Testis (tissue), 3 donors: ENCODE results near the gene ATG5. TPM values are rescaled to one million over a fixed set of nuclear protein-coding genes. Genes with fewer than 3 reads are reported as not detected.

Experiments used
- DNase-seq: peaks from one replicate; pipeline ENCODE4 v3.0.0-alpha.2; 2019
- H3K27ac ChIP-seq, 2 donors: fragments of 200-600 bp; sonication (generic); one replicate each; pipeline ENCODE4 v1.5.1; 2019
- H3K27me3 ChIP-seq: fragments of 200-600 bp; sonication (generic); one replicate; pipeline ENCODE4 v1.5.1; 2019
- H3K36me3 ChIP-seq: fragments of 200-600 bp; sonication (generic); one replicate; pipeline ENCODE4 v1.5.1; 2017; ENCODE audit warnings: low read depth; ENCODE audit errors: missing control alignments
- H3K4me1 ChIP-seq: fragments of 200-600 bp; sonication (generic); one replicate; pipeline ENCODE4 v1.5.1; 2019
- H3K4me3 ChIP-seq, 2 donors: fragments of 200-600 bp; sonication (generic); one replicate each; pipeline ENCODE4 v1.5.1; 2017 to 2019
- H3K9me3 ChIP-seq: fragments of 200-600 bp; sonication (generic); one replicate; pipeline ENCODE4 v1.5.1; 2017
- CTCF ChIP-seq, 3 experiments: fragments of 450-650 bp in 2 of 3; fragments of 200-600 bp in 1 of 3; sonication (generic) in 1 of 3; IDR thresholded peaks; one replicate each; pipeline ENCODE4 v1.5.1; 2016 to 2019; ENCODE audit warnings: antibody characterized with exemption in 3 of 3, mild to moderate bottlenecking in 2 of 3, moderate library complexity in 1 of 3
- POLR2A ChIP-seq: fragments of 450-650 bp; IDR thresholded peaks from one replicate; pipeline ENCODE4 v1.6.1; 2017; ENCODE audit warnings: antibody characterized with exemption, mild to moderate bottlenecking, moderate library complexity
- WGBS, 2 donors: methylation state at CpG; one replicate each; pipeline ENCODE4 v1.1.5; 2018; 5-methylcytosine and 5-hydroxymethylcytosine counted together
- intact Hi-C: fragments of 100-400 bp; cut with DNase I; formaldehyde crosslinking; loops from one replicate; pipeline ENCODE4 v1.15.1; 2023; ENCODE audit warnings: low total_unique reads
- polyA plus RNA-seq: library from polyadenylated mRNA; stranded (reverse); fragments of 350-450 nt; fragmentation: Illumina TruSeq; extraction: RNeasy Lipid Tissue Mini Kit (QIAGEN cat#74804); gene quantifications from one replicate; pipeline ENCODE4 v1.2.3, GENCODE V29; 2014; ENCODE audit warnings: low read depth, low replicate concordance; ENCODE audit not compliant: insufficient read depth
- small RNA-seq, 2 donors: library from RNA; depleted of rRNA; stranded (forward); fragments of <200 nt; gene quantifications; one replicate each; pipeline ENCODE3, GENCODE V24; 2016
- total RNA-seq, 2 donors: library from RNA; depleted of rRNA; stranded (reverse); fragments of >200 nt; gene quantifications; one replicate each; pipeline ENCODE4 v1.2.3, GENCODE V29; 2016

The ATG5 gene
- total and polyA plus RNA-seq, 3 donors from 2014 or later = 21.5 to 34.9 (median 27.6) TPM

GRCh38 chr6:106134906-106135634, 190.5 kb downstream of the ATG5 start:
- H3K27me3 ChIP-seq = no peaks in the 10 kb centered on the region
- no peaks in the 10 kb centered on the region for H3K36me3 ChIP-seq
- H3K9me3 ChIP-seq = no peaks in the 10 kb centered on the region
- no peak for DNase-seq
- 61 to 76% methylated on average over 17 to 18 of the region's 18 CpGs for WGBS, 2 donors
- no peaks in the 10 kb centered on the region for H3K4me1 ChIP-seq
- no peak overlapping the region for H3K4me3 ChIP-seq
- TF ChIP-seq CTCF (IDR thresholded peaks at IDR 0.05) (no peak), POLR2A (no peak)
- intact Hi-C loops = no loop called here
- no peak overlapping the region for H3K27ac ChIP-seq

Small RNA genes lying within 50 kb of the gene (small RNA-seq; reads per million reads assigned to genes)
- gene RF00015 (0 reads per million in 2 donors), gene RN7SL47P (0 reads per million in 2 donors), gene RNU6-344P (0 reads per million in 2 donors)

Other genes starting within 250 kb of the ATG5 start
- gene PRDM1, start 239.4 kb downstream of the ATG5 start, total RNA-seq = 1 to 10 TPM; 3.5 to 4.1 TPM
- 3.3 TPM for gene PRDM1, start 239.4 kb downstream of the ATG5 start, polyA plus RNA-seq
- 1 to 10 TPM; 4.8 to 7.8 TPM for gene CRYBG1, start 35.0 kb upstream of the ATG5 start, total RNA-seq
- 16.5 TPM for gene CRYBG1, start 35.0 kb upstream of the ATG5 start, polyA plus RNA-seq